Activated CD8-positive, alpha-beta T cell treated with anti-CD3 and anti-CD28 coated beads, Interleukin-2, amount 10 ng/mL, durations not matched to agents 7 days and 5 days (primary cell): ENCODE measurements around the gene CRIP3. TPM values are rescaled to one million over a fixed set of nuclear protein-coding genes. Genes with fewer than 3 reads are reported as not detected.
"Not testable (repeated sequence)": the region's sequence is repeated elsewhere in the genome, so short reads cannot be mapped to it uniquely, and the experiment has no call there.

Experiments used
- ATAC-seq: fragments of 150-1000 bp; cut with Tn5 transposase; one replicate; pipeline ENCODE4 v1.10.0; 2021; ENCODE audit warnings: moderate library complexity
- CTCF ChIA-PET: fragments of 350-600 bp; sonication (Branson Sonifier 250); formaldehyde crosslinking; loops from one replicate; lab custom pipeline; 2021; ENCODE audit warnings: antibody characterized with exemption; lab: Charles Lee
- POLR2A ChIA-PET: fragments of 350-600 bp; sonication (Branson Sonifier 250); formaldehyde crosslinking; loops from one replicate; lab custom pipeline; 2021; ENCODE audit warnings: antibody characterized with exemption; lab: Charles Lee
- DNase-seq: peaks from one replicate; pipeline ENCODE4 v3.0.0-alpha.2; 2020
- H3K27ac Mint-ChIP-seq: one replicate; pipeline ENCODE4 v1.8.0; 2021; ENCODE audit warnings: mild to moderate bottlenecking, mixed read lengths
- H3K27me3 Mint-ChIP-seq: one replicate; pipeline ENCODE4 v1.8.0; 2021; ENCODE audit warnings: low read depth, mixed read lengths
- H3K36me3 Mint-ChIP-seq: one replicate; pipeline ENCODE4 v1.8.0; 2021; ENCODE audit warnings: low read depth, mixed read lengths
- H3K4me1 Mint-ChIP-seq: one replicate; pipeline ENCODE4 v1.8.0; 2021; ENCODE audit warnings: low read depth, mixed read lengths
- H3K4me3 Mint-ChIP-seq: one replicate; pipeline ENCODE4 v1.8.0; 2021; ENCODE audit warnings: mild to moderate bottlenecking, mixed read lengths
- H3K9me3 Mint-ChIP-seq: one replicate; pipeline ENCODE4 v1.8.0; 2022; ENCODE audit warnings: mixed read lengths; ENCODE audit not compliant: insufficient read depth
- total RNA-seq, 2 experiments: library from RNA; stranded (reverse); gene quantifications; one replicate each; pipeline ENCODE4 v1.2.3, GENCODE V29; 2021

The CRIP3 gene
- total RNA-seq = not detected

DNA sequence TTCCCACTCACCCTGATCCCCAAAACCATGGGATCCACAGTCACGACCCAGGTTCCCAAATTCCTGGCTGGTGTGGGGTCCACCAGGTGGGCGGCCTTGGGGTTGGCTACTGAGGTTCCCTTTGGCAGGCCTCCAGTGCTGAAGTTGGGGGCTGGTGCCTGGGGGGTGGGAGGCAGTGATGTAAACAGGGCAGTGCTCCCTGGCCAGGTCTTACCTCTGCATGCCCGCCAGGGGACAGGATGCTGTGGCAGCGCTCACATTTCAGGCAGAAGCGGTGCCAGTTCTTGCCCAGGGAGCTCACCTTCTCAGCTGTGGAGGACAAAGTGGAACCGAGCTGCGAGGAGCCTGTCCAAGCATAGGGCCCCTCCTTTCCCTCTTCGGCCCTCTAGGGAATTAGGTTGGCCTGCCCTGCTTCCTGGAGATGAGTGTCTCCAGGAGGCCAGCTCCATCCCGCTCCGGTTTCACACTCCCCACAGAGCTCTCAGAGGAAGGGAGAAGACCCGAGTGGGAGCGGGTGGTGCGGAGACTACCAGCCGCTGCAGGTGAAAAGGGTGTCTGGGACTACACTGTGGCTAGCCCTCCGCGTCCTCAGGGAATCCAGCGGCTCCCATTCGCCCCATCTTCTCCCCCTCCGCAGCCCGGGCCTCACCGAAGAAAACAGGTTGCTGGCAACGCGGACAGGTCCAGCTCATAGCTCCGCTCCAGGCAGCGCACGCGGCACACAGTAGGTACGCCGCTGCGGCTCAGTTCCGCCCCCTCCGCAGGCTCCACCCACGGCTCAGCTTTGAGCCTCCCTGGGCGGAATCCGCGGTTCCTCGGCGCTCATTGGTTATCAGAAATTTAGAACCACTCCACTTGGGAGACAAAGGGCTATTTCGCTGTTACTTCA, at the start of gene CRIP3:
CRIP3 (minus strand) TSS at position 726 of the 889 bp plus-strand sequence; CDS start at position 692, 34 bp downstream.
- H3K9me3 Mint-ChIP-seq = no peaks in the 10 kb centered on the region
- H3K27me3 Mint-ChIP-seq = peaks cover 14% of the 10 kb centered on the region
- no peaks in the 10 kb centered on the region for H3K36me3 Mint-ChIP-seq
- ChIA-PET CTCF (interaction anchor here (0.6 to 3.5 kb wide), 24 partner anchors 9 to 198 kb away, joined by 3 to 28 read pairs (median 4); partner anchors contain the start of genes ABCC10 and CUL9), POLR2A (no interaction called here)
- peak within 1 kb of the TSS; percentile 63 for H3K4me3 Mint-ChIP-seq
- ATAC-seq = peak; percentile 89
- no peak within 1 kb of the TSS for H3K27ac Mint-ChIP-seq
- DNase-seq = peak; percentile 53
- H3K4me1 Mint-ChIP-seq = peaks cover 12% of the 10 kb centered on the region

DNA sequence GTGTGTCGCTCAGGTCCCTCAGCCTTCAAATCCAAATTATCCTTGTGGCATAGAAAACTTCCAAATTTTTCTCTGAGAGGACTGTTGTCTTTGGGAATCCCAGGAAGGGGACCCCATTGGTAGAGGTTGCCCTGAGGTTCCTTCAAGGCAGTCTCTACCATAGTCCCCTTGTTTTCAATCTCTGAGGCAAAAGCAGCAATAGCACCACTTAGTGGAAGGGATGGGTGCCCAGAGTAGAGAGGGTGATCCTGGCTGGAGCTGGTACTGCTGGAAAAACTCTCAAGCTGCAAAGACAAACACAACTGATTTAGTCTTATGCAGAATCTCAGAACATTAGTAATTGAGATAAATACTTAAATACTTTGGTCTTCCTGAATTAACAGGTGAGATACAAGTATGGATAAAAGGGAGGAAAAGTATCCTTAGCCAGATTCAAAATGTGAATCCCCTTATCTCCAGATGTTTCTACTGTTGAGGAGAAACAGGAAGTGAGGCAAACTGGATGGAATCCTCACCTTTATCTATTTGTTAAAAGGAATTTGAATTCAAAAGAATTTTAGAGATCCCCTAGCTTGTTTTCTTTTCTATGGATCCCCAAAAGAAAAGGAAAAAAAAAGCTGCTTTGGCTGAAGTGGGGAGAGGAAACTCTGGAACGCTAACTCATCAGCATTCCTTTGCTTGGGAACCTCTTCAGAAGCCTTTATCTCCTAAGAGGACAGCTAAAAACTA, 47.4 kb upstream of the CRIP3 start:
- H3K9me3 Mint-ChIP-seq = no peaks in the 10 kb centered on the region
- H3K27me3 Mint-ChIP-seq = no peaks in the 10 kb centered on the region
- POLR2A ChIA-PET = no interaction called here
- H3K27ac Mint-ChIP-seq = no peak overlapping the region
- ATAC-seq (no peak), DNase-seq (no peak)
- no peak overlapping the region for H3K4me3 Mint-ChIP-seq
- CTCF ChIA-PET = interaction anchor here (0.8 to 1.7 kb wide), 11 partner anchors 8 to 90 kb away, joined by 3 to 9 read pairs (median 3); partner anchors contain the start of genes CRIP3 and ZNF318
- no peaks in the 10 kb centered on the region for H3K4me1 Mint-ChIP-seq
- H3K36me3 Mint-ChIP-seq = peaks cover 24% of the 10 kb centered on the region

DNA sequence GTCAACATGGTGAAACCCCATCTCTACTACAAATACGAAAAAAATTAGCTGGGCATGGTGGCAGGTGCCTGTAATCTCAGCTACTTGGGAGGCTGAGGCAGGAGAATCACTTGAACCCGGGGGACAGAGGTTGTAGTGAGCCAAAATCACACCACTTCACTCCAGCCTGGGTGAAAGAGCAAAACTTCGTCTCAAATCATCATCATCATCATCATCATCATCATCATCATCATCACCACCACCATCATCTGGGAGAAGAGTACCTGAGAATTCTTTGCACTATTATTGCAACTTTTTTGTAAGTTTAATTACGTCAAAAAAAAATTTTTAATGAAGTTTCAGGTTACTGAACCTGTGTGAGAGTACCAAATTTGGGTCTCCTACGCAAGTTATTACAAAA, 43.3 kb upstream of the CRIP3 start:
- H3K9me3 Mint-ChIP-seq, DNase-seq, H3K27ac Mint-ChIP-seq, H3K27me3 Mint-ChIP-seq, ATAC-seq, CTCF ChIA-PET, H3K4me3 Mint-ChIP-seq, H3K4me1 Mint-ChIP-seq, POLR2A ChIA-PET: not testable (repeated sequence)
- peaks cover 16% of the 10 kb centered on the region for H3K36me3 Mint-ChIP-seq

DNA sequence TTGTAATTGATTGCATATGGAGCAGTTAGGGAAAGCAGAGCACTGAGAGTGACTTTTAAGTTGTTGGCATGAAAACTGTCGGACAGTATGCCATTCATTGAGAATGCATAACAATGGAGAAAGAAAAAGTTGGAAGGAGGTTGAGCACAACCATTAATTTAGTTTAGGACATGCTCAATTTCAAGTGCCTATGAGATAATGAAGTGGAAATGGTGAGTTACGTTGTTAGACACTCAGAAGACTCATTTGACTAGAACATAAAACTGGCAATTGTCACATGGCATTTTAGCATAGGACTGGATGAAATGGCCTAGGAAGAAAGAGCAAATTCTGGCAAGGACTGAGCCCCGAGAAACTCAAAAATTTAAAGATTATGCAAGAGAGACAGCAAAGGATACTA, 38.8 kb upstream of the CRIP3 start:
- Mint-ChIP-seq H3K4me3 (no peak overlapping the region), H3K27me3 (no peaks in the 10 kb centered on the region), H3K27ac (no peak overlapping the region), H3K36me3 (peaks cover under 1% of the 10 kb centered on the region), H3K9me3 (no peaks in the 10 kb centered on the region), H3K4me1 (no peaks in the 10 kb centered on the region)
- ChIA-PET POLR2A (no interaction called here), CTCF (no interaction called here)
- DNase-seq (no peak), ATAC-seq (no peak)

- POLR2A ChIA-PET = no interaction called here
- no peak for ATAC-seq
- H3K27ac Mint-ChIP-seq = no peak overlapping the region
- no peak overlapping the region for H3K4me3 Mint-ChIP-seq
- H3K4me1 Mint-ChIP-seq = no peaks in the 10 kb centered on the region
- no peaks in the 10 kb centered on the region for H3K27me3 Mint-ChIP-seq
- peaks cover 2% of the 10 kb centered on the region for H3K36me3 Mint-ChIP-seq
- H3K9me3 Mint-ChIP-seq = no peaks in the 10 kb centered on the region
- CTCF ChIA-PET = no interaction called here
- DNase-seq = no peak
Observed at GRCh38 chr6:43347021-43347420, 38.4 kb upstream of the CRIP3 start.

DNA sequence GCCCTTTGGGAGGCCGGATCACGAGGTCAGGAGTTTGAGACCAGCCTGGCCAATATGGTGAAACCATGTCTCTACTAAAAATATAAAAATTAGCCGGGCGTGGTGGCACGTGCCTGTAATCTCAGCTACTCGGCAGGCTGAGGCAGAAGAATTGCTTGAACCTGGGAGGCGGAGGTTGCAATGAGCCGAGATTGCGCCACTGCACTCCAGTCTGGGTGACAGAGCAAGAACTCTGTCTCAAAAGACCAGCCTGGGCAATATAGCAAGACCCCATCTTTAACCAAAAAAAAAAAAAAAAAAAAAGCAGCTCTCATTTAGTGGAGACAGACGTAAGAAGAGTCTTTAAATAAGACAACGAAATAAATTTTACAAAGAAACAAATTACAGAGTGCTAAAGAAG, 37.6 kb upstream of the CRIP3 start:
- CTCF ChIA-PET, H3K36me3 Mint-ChIP-seq: not testable (repeated sequence)

DNA sequence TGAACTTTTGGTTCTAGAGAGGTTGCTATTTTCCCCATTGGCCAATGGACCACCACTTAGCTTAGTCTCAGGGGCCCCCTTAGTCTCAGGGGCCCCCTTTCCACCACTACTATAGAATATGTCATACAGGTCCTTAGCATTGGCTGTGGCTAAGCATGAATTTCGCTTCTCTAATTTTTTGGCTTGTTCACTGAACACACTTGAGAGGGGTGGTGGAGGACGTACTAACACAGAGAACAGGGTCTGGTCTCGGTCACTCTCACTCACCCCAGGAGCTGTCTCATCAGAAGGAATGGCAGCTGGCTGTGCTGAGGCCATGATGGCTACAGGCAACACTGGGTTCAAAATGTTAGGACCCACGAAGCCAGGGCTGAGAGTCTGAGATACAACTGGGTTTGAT, 30.5 kb upstream of the CRIP3 start:
- H3K4me1 Mint-ChIP-seq = peaks cover 4% of the 10 kb centered on the region
- DNase-seq = no peak
- no peak overlapping the region for H3K27ac Mint-ChIP-seq
- ATAC-seq = no peak
- H3K9me3 Mint-ChIP-seq = no peaks in the 10 kb centered on the region
- H3K36me3 Mint-ChIP-seq = peaks cover 17% of the 10 kb centered on the region
- H3K4me3 Mint-ChIP-seq = no peak overlapping the region
- no peaks in the 10 kb centered on the region for H3K27me3 Mint-ChIP-seq
- POLR2A ChIA-PET = no interaction called here
- CTCF ChIA-PET = no interaction called here

More for the DNA sequence above, 37.6 kb upstream of the CRIP3 start:
- H3K4me3 Mint-ChIP-seq, DNase-seq, H3K27ac Mint-ChIP-seq, H3K9me3 Mint-ChIP-seq, H3K27me3 Mint-ChIP-seq, H3K4me1 Mint-ChIP-seq, ATAC-seq, POLR2A ChIA-PET: not testable (repeated sequence)

DNA sequence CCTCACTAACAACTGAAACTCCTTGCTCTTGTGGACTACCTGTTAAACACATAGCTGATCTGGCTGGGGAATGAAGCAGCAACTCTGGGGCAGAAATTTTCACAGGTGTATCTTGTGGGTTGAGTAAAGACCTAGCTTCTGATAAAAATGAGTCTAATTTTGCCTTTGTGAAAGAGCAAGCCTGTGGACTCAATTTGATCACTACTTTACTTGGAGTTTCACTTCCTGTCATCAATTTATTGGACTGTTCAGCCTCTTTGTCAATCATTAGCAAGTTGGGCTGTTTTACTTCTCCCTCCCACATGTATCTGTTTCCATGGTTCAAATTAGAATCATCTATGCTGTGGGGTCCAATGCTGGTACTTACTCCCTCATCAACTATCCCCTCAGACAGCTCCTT, 29.6 kb upstream of the CRIP3 start:
- Mint-ChIP-seq H3K27me3 (no peaks in the 10 kb centered on the region), H3K36me3 (peaks cover 17% of the 10 kb centered on the region), H3K27ac (no peak overlapping the region), H3K9me3 (no peaks in the 10 kb centered on the region), H3K4me1 (peaks cover 4% of the 10 kb centered on the region), H3K4me3 (no peak overlapping the region)
- ChIA-PET POLR2A (no interaction called here), CTCF (interaction anchor here (1.4 kb wide), 1 partner anchor 31 kb away, joined by 9 read pairs; the partner anchor contains the start of gene ZNF318)
- ATAC-seq = no peak
- no peak for DNase-seq

- no peak for ATAC-seq
Observed at GRCh38 chr6:43336382-43336781, 27.8 kb upstream of the CRIP3 start.

GRCh38 chr6:43335469-43335868, 26.8 kb upstream of the CRIP3 start:
- Mint-ChIP-seq H3K4me3 (no peak overlapping the region), H3K27me3 (peaks cover 7% of the 10 kb centered on the region), H3K36me3 (peaks cover 10% of the 10 kb centered on the region), H3K27ac (no peak overlapping the region), H3K4me1 (peaks cover 15% of the 10 kb centered on the region), H3K9me3 (no peaks in the 10 kb centered on the region)
- no peak for ATAC-seq
- ChIA-PET POLR2A (no interaction called here), CTCF (interaction anchor here (0.8 to 2.0 kb wide), 3 partner anchors 28 to 171 kb away, joined by 3 to 7 read pairs (median 5); partner anchors contain the start of genes CRIP3 and ZNF318)
- DNase-seq = no peak

More at GRCh38 chr6:43336382-43336781, 27.8 kb upstream of the CRIP3 start:
- Mint-ChIP-seq H3K27ac (no peak overlapping the region), H3K4me3 (no peak overlapping the region), H3K4me1 (peaks cover 11% of the 10 kb centered on the region), H3K27me3 (peaks cover 6% of the 10 kb centered on the region), H3K9me3 (no peaks in the 10 kb centered on the region), H3K36me3 (peaks cover 15% of the 10 kb centered on the region)
- CTCF ChIA-PET = interaction anchor here (1.0 kb wide), 1 partner anchor 21 kb away, joined by 4 read pairs; no protein-coding TSS in a partner anchor
- no peak for DNase-seq
- POLR2A ChIA-PET = no interaction called here

GRCh38 chr6:43334466-43335095, 26.0 kb upstream of the CRIP3 start:
- POLR2A ChIA-PET = no interaction called here
- DNase-seq (no peak), ATAC-seq (no peak)
- H3K4me1 Mint-ChIP-seq = peaks cover 15% of the 10 kb centered on the region
- no peak overlapping the region for H3K4me3 Mint-ChIP-seq
- H3K27me3 Mint-ChIP-seq = peaks cover 7% of the 10 kb centered on the region
- H3K9me3 Mint-ChIP-seq = no peaks in the 10 kb centered on the region
- peaks cover 3% of the 10 kb centered on the region for H3K36me3 Mint-ChIP-seq
- CTCF ChIA-PET = interaction anchor here (0.9 to 2.0 kb wide), 5 partner anchors 9 to 171 kb away, joined by 3 to 7 read pairs (median 4); partner anchors contain the start of gene CRIP3
- no peak overlapping the region for H3K27ac Mint-ChIP-seq
